Ovary (tissue), 3 donors: ENCODE results near the gene TP53BP1.

Source experiments
- CTCF ChIP-seq, 3 donors: fragments of 450-650 bp in 2 of 3; fragments of 200-600 bp in 1 of 3; IDR thresholded peaks; one replicate each; pipeline versions ENCODE4 v1.5.1 to v1.8.0; 2016 to 2022; ENCODE audit warnings: antibody characterized with exemption in 3 of 3, mild to moderate bottlenecking in 1 of 3
- EP300 ChIP-seq: sonication (generic); formaldehyde crosslinking; IDR thresholded peaks from one replicate; pipeline ENCODE4 v1.6.1; 2017; ENCODE audit warnings: antibody characterized with exemption
- POLR2A ChIP-seq: fragments of 450-650 bp; IDR thresholded peaks from one replicate; pipeline ENCODE4 v1.6.1; 2017; ENCODE audit warnings: antibody characterized with exemption, mild to moderate bottlenecking, moderate library complexity
- donor health status: DM: no; HTN: no; CAD: no.

- no peak for TF ChIP-seq CTCF (IDR thresholded peaks at IDR 0.05)
- no peak for TF ChIP-seq POLR2A
- no peak for TF ChIP-seq EP300
Observed at GRCh38 chr15:43471975-43472374, 21.0 kb downstream of the TP53BP1 start.
